Smooth muscle cell (in vitro differentiated cells): Measurements from ENCODE around the gene TLN1. TPM values are rescaled to one million over a fixed set of nuclear protein-coding genes. Genes with fewer than 3 reads are reported as not detected.

ENCODE experiments used
- DNase-seq: peaks from one replicate; lab custom pipeline; 2025; ENCODE audit not compliant: unreplicated experiment; lab: John Stamatoyannopoulos, UW
- H2AFZ ChIP-seq: fragments of 200-600 bp; sonication (generic); 2 replicates; pipeline ENCODE4 v1.6.0; 2016; ENCODE audit warnings: antibody characterized with exemption, low read depth, mild to moderate bottlenecking
- H3F3A ChIP-seq: fragments of 200-600 bp; sonication (generic); 2 replicates; pipeline ENCODE4 v1.6.0; 2017; ENCODE audit warnings: antibody characterized with exemption, low read depth
- H3K27ac ChIP-seq: fragments of 200-600 bp; sonication (generic); 2 replicates; pipeline ENCODE4 v1.5.1; 2016; ENCODE audit warnings: low read depth, mild to moderate bottlenecking
- H3K27me3 ChIP-seq: fragments of 200-600 bp; sonication (generic); 2 replicates; pipeline ENCODE4 v1.6.1; 2016; ENCODE audit warnings: low read depth, mild to moderate bottlenecking
- H3K36me3 ChIP-seq: fragments of 200-600 bp; sonication (generic); 2 replicates; pipeline ENCODE4 v1.5.1; 2016; ENCODE audit warnings: low read depth
- H3K4me1 ChIP-seq: fragments of 200-600 bp; sonication (generic); 2 replicates; pipeline ENCODE4 v1.5.1; 2016; ENCODE audit warnings: low read depth
- H3K4me2 ChIP-seq: fragments of 200-600 bp; sonication (generic); 2 replicates; pipeline ENCODE4 v1.6.0; 2016; ENCODE audit warnings: mild to moderate bottlenecking
- H3K4me3 ChIP-seq: fragments of 200-600 bp; sonication (generic); 2 replicates; pipeline ENCODE4 v1.5.1; 2016; ENCODE audit warnings: mild to moderate bottlenecking
- H3K79me2 ChIP-seq: fragments of 200-600 bp; sonication (generic); 2 replicates; pipeline ENCODE4 v1.6.0; 2016; ENCODE audit warnings: low read depth, mild to moderate bottlenecking
- H3K9ac ChIP-seq: fragments of 200-600 bp; sonication (generic); 2 replicates; pipeline ENCODE4 v1.6.0; 2016; ENCODE audit warnings: low read depth
- H3K9me3 ChIP-seq: fragments of 200-600 bp; sonication (generic); replicated peaks from 2 replicates; pipeline ENCODE4 v1.5.1; 2016; ENCODE audit warnings: low read depth
- H4K20me1 ChIP-seq: fragments of 200-600 bp; sonication (generic); 2 replicates; pipeline ENCODE4 v1.6.0; 2016; ENCODE audit warnings: low read depth
- CTCF ChIP-seq: fragments of 200-600 bp; sonication (generic); IDR thresholded peaks from 2 replicates; pipeline ENCODE4 v1.5.1; 2017; ENCODE audit warnings: borderline replicate concordance, mild to moderate bottlenecking, antibody characterized with exemption; ENCODE audit not compliant: insufficient read depth, poor library complexity, severe bottlenecking
- WGBS: methylation state at CpG from one replicate; pipeline ENCODE4 v1.1.7; 2016; ENCODE audit warnings: low lambda C conversion rate; 5-methylcytosine and 5-hydroxymethylcytosine counted together
- polyA plus RNA-seq: library from polyadenylated mRNA; unstranded; fragments of >200 nt; fragmentation: Nextera tagmentation; extraction: Ambion mirVana; gene quantifications from 2 replicates; pipeline ENCODE4 v1.2.1, GENCODE V29; 2016
- total RNA-seq: library from RNA; depleted of rRNA; stranded (reverse); fragments of >200 nt; gene quantifications from 2 replicates; pipeline ENCODE4 v1.2.3, GENCODE V29; 2014

The TLN1 gene
- total and polyA plus RNA-seq, 2 experiments from 2014 or later, result 130 to 145 TPM

GRCh38 chr9:35681341-35682002, 50.5 kb downstream of the TLN1 start:
- 63% methylated on average over 3 of the region's 3 CpGs for WGBS
- TF ChIP-seq CTCF, result no peak
- no peak overlapping the region for H2AFZ ChIP-seq
- H3F3A ChIP-seq, result peaks cover 53% of the 10 kb centered on the region
- peaks cover 3% of the 10 kb centered on the region for H3K79me2 ChIP-seq
- H3K4me2 ChIP-seq, result no peak overlapping the region
- peaks cover under 1% of the 10 kb centered on the region for H3K4me1 ChIP-seq
- no peak for DNase-seq
- no peaks in the 10 kb centered on the region for H3K9me3 ChIP-seq
- H3K4me3 ChIP-seq, result no peak overlapping the region
- peak overlapping the region; percentile 44 for H3K27ac ChIP-seq
- no peaks in the 10 kb centered on the region for H3K27me3 ChIP-seq
- no peak overlapping the region for H3K9ac ChIP-seq
- peaks cover 53% of the 10 kb centered on the region for H4K20me1 ChIP-seq
- no peaks in the 10 kb centered on the region for H3K36me3 ChIP-seq

GRCh38 chr9:35680331-35681105, 51.5 kb downstream of the TLN1 start:
- no peak for TF ChIP-seq CTCF
- Histone ChIP-seq H3K4me3 (no peak overlapping the region), H2AFZ (no peak overlapping the region), H3F3A (peaks cover 48% of the 10 kb centered on the region), H4K20me1 (peaks cover 44% of the 10 kb centered on the region), H3K9ac (no peak overlapping the region), H3K27me3 (no peaks in the 10 kb centered on the region), H3K4me2 (no peak overlapping the region), H3K36me3 (no peaks in the 10 kb centered on the region), H3K9me3 (no peaks in the 10 kb centered on the region), H3K4me1 (peaks cover 5% of the 10 kb centered on the region), H3K79me2 (no peaks in the 10 kb centered on the region), H3K27ac (no peak overlapping the region)
- no peak for DNase-seq
- WGBS, result 56% methylated on average over 15 of the region's 15 CpGs

DNA sequence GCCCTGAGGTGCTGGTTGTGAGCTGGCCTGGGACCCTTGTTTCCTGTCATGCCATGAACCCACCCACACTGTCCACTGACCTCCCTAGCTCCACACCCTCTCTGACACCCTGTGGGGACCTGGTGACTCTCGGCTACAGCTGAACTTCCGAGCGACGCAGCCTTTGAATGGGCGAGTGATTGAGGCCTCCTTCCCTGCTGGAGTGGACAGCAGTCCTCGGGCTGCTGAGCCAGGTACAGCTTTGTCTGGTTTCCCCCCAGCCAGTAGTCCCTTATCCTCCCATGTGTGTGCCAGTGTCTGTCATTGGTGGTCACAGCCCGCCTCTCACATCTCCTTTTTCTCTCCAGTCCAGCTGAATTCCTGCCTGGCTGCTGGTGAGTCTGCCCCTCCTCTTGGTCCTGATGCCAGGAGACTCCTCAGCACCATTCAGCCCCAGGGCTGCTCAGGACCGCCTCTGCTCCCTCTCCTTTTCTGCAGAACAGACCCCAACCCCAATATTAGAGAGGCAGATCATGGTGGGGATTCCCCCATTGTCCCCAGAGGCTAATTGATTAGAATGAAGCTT, 52.1 kb downstream of the TLN1 start:
- Histone ChIP-seq H3F3A (peaks cover 44% of the 10 kb centered on the region), H3K4me2 (no peak overlapping the region), H3K27ac (no peak overlapping the region), H3K79me2 (no peaks in the 10 kb centered on the region), H3K4me3 (no peak overlapping the region), H3K9me3 (no peaks in the 10 kb centered on the region), H2AFZ (no peak overlapping the region), H3K36me3 (no peaks in the 10 kb centered on the region), H3K9ac (no peak overlapping the region), H3K4me1 (peaks cover 5% of the 10 kb centered on the region), H3K27me3 (no peaks in the 10 kb centered on the region), H4K20me1 (peaks cover 37% of the 10 kb centered on the region)
- TF ChIP-seq CTCF, result no peak
- 88% methylated on average over 8 of the region's 8 CpGs for WGBS
- no peak for DNase-seq
